ENCODE results near the gene RUNX1. TPM values are rescaled to one million over a fixed set of nuclear protein-coding genes. Genes with fewer than 3 reads are reported as not detected.

The RUNX1 gene
- polyA plus RNA-seq, 3 donors: 6.2 to 49.7 (median 8.7) TPM

DNA sequence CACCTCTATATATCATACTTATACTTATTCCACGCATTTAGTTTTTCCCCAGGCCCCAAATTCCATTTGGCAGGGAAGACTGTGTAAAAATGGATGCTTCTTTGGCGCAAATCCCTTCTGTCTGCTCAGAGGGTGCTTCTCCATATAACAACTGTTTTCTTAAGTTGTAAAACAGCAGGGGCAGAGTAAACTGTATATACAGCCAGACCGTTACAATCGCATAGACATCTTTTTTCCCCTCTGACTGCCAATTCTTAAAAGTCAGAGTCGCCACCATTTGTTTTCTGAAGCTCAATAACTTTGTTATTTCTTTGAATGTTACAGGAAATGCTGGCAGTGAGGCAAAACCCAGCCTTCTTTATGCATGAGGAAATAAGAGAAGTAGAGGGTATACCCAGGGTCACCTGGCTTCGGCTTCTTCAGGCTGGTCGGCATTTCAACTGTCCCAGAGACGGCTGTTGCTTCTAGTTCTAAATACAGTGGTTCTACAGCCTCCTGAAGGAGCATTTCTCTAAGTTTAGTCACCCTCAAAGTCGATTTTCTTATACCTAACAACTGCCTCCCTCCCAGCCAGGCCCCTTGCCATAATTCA is 191.9 kb downstream of the RUNX1 start:
- 80% methylated on average over 3 of the region's 9 CpGs for WGBS (ENCODE audit: insufficient coverage)
- Mint-ChIP-seq H3K27ac (peak overlapping the region in 1 of 7 donors; percentile 46), H3K27me3 (ENCODE audit: low read depth in 3 of 3) (peaks cover 0 to 6% (median 0%) of the 10 kb centered on the region in 3 donors), H3K9me3 (no peaks in the 10 kb centered on the region), H3K4me3 (no peak overlapping the region), H3K36me3 (peaks cover 95 to 98% of the 10 kb centered on the region in 2 donors), H3K4me1 (peaks cover 9% of the 10 kb centered on the region)
- no peaks in the 10 kb centered on the region for H3K4me1 ChIP-seq (ENCODE audit: control insufficient read depth in 1 of 2, insufficient read depth in 2 of 2, low read length in 2 of 2)
- H3K4me2 ChIP-seq (replicated peaks; ENCODE audit: extremely low read depth, low read length, poor library complexity, severe bottlenecking): no peak overlapping the region
- no peaks in the 10 kb centered on the region for H3K9me3 ChIP-seq (replicated peaks in 1 of 2; ENCODE audit: control insufficient read depth in 1 of 2, insufficient read depth in 1 of 2, low read length in 2 of 2)
- no peak overlapping the region for H3K27ac ChIP-seq (ENCODE audit: low read depth in 1 of 2, low read length in 2 of 2)
- intact Hi-C loops (cut with micrococcal nuclease): no loop called here
- no peak overlapping the region for H3K4me3 ChIP-seq (replicated peaks in 1 of 3; ENCODE audit: low read depth in 2 of 3, low read length in 3 of 3)
- no peaks in the 10 kb centered on the region for H3K27me3 ChIP-seq (ENCODE audit: control insufficient read depth in 2 of 2, insufficient read depth in 2 of 2, low read length in 2 of 2)
- no peak for DNase-seq
- H3K79me2 ChIP-seq (ENCODE audit: insufficient read depth, low read length): peaks cover 98% of the 10 kb centered on the region
- no peak overlapping the region for H2AFZ ChIP-seq (ENCODE audit: insufficient read depth, low read depth, low read length, poor library complexity, severe bottlenecking)
- H3K9ac ChIP-seq (ENCODE audit: insufficient read depth, low read length, poor library complexity, severe bottlenecking): no peak overlapping the region
- no peak for TF ChIP-seq CTCF (IDR thresholded peaks at IDR 0.05)
- peaks cover 87 to 100% of the 10 kb centered on the region in 2 donors for H3K36me3 ChIP-seq (replicated peaks in 1 of 2; ENCODE audit: control insufficient read depth in 1 of 2, insufficient read depth in 2 of 2, low read length in 2 of 2)
- peaks cover 100% of the 10 kb centered on the region for H4K20me1 ChIP-seq (ENCODE audit: insufficient read depth, low read length)

- H3K4me1 Mint-ChIP-seq: peaks cover 9% of the 10 kb centered on the region
Observed at GRCh38 chr21:34852448-34852847, 196.7 kb downstream of the RUNX1 start.

More at GRCh38 chr21:34852448-34852847, 196.7 kb downstream of the RUNX1 start:
- no peak overlapping the region for H2AFZ ChIP-seq (ENCODE audit: insufficient read depth, low read depth, low read length, poor library complexity, severe bottlenecking)
- no peak overlapping the region for H3K27ac ChIP-seq (ENCODE audit: low read depth in 1 of 2, low read length in 2 of 2)
- H3K9ac ChIP-seq (ENCODE audit: insufficient read depth, low read length, poor library complexity, severe bottlenecking): no peak overlapping the region
- H4K20me1 ChIP-seq (ENCODE audit: insufficient read depth, low read length): peaks cover 94% of the 10 kb centered on the region
- Mint-ChIP-seq H3K27ac (peak overlapping the region in 3 of 7 donors; percentile 11 to 59 (median 46)), H3K9me3 (no peaks in the 10 kb centered on the region), H3K4me3 (no peak overlapping the region), H3K27me3 (ENCODE audit: low read depth in 3 of 3) (no peaks in the 10 kb centered on the region), H3K36me3 (peaks cover 81 to 92% of the 10 kb centered on the region in 2 donors)
- no peaks in the 10 kb centered on the region for H3K27me3 ChIP-seq (ENCODE audit: control insufficient read depth in 2 of 2, insufficient read depth in 2 of 2, low read length in 2 of 2)
- H3K36me3 ChIP-seq (replicated peaks in 1 of 2; ENCODE audit: control insufficient read depth in 1 of 2, insufficient read depth in 2 of 2, low read length in 2 of 2): peaks cover 83 to 92% of the 10 kb centered on the region in 2 donors
- TF ChIP-seq CTCF (IDR thresholded peaks at IDR 0.05): no peak
- 57% methylated on average over 2 of the region's 3 CpGs for WGBS (ENCODE audit: insufficient coverage)
- H3K4me1 ChIP-seq (ENCODE audit: control insufficient read depth in 1 of 2, insufficient read depth in 2 of 2, low read length in 2 of 2): no peaks in the 10 kb centered on the region
- DNase-seq: peak in 2 of 3 donors; percentile 28 to 68
- no peaks in the 10 kb centered on the region for H3K9me3 ChIP-seq (replicated peaks in 1 of 2; ENCODE audit: control insufficient read depth in 1 of 2, insufficient read depth in 1 of 2, low read length in 2 of 2)
- H3K4me2 ChIP-seq (replicated peaks; ENCODE audit: extremely low read depth, low read length, poor library complexity, severe bottlenecking): no peak overlapping the region
- intact Hi-C loops (cut with micrococcal nuclease): no loop called here
- peaks cover 89% of the 10 kb centered on the region for H3K79me2 ChIP-seq (ENCODE audit: insufficient read depth, low read length)
- no peak overlapping the region for H3K4me3 ChIP-seq (replicated peaks in 1 of 3; ENCODE audit: low read depth in 2 of 3, low read length in 3 of 3)
